ENCODE results near the gene FYN.

- TF ChIP-seq CTCF (IDR thresholded peaks at IDR 0.05), result no peak
- no peak for TF ChIP-seq POLR2A (IDR thresholded peaks at IDR 0.05)
Measured at GRCh38 chr6:111707773-111708172, 165.5 kb downstream of the FYN start.

Data from tibial nerve (tissue), 3 donors.